K562 (cell line): ENCODE measurements around the gene SLC38A11. TPM values are rescaled to one million over a fixed set of nuclear protein-coding genes. Genes with fewer than 3 reads are reported as not detected.
"Not testable (repeated sequence)": the region's sequence is repeated elsewhere in the genome, so short reads cannot be mapped to it uniquely, and the experiment has no call there.

Experiments
- ATAC-seq: fragments of 200-7000 bp; cut with Tn5 transposase; 3 replicates; pipeline ENCODE4 v1.9.1; 2020; ENCODE audit warnings: moderate library complexity
- BruUV-seq: library from RNA; stranded (reverse); fragments of 400-500 nt; replicated peaks from 2 replicates; lab custom pipeline; 2021; lab: Mats Ljungman, UMichigan
- CTCF ChIA-PET: fragments of 300-600 bp; formaldehyde crosslinking; extraction: SDS; loops from one replicate; lab custom pipeline; 2021; ENCODE audit warnings: low intra/inter-chr PET ratio; lab: Yijun Ruan, JAX
- POLR2A ChIA-PET: fragments of 300-600, 350-650 bp; sonication (Branson Sonifier 250); formaldehyde crosslinking; extraction: SDS; loops from one replicate; lab custom pipeline; 2021; ENCODE audit warnings: antibody characterized with exemption, inconsistent platforms; lab: Yijun Ruan, JAX
- DNase-seq, 4 experiments: peaks; one replicate each; pipeline versions ENCODE4 v3.0.0 to v3.0.0-alpha.2; 2011 to 2018; ENCODE audit warnings: low spot score in 3 of 4, mixed read lengths in 3 of 4; ENCODE audit errors: extremely low read depth in 1 of 4
- FAIRE-seq: peaks from 2 replicates; lab custom pipeline; 2011; peaks lifted over from hg19 to GRCh38; lab: Jason Lieb, UNC
- H2AFZ ChIP-seq: 2 replicates; pipeline ENCODE4 v1.6.0; 2011; ENCODE audit warnings: low read depth, low read length, control low read depth, inconsistent platforms
- H3K27ac ChIP-seq: fragments of 200-600 bp; 3 replicates; pipeline ENCODE4 v1.8.0; 2011; ENCODE audit warnings: low read depth, mild to moderate bottlenecking, control low read depth, inconsistent platforms, low read length, moderate library complexity, mixed read lengths; ENCODE audit errors: extremely low read depth
- H3K27me3 ChIP-seq, 2 experiments: fragments of 300-600 bp in 1 of 2; 2 replicates in 1 of 2; 3 replicates in 1 of 2; pipeline versions ENCODE4 v1.6.0 to v1.8.0; 2011; ENCODE audit warnings: inconsistent platforms in 2 of 2, low read length in 2 of 2, mild to moderate bottlenecking in 1 of 2, mixed read lengths in 1 of 2, moderate library complexity in 1 of 2; ENCODE audit not compliant: control insufficient read depth in 2 of 2, insufficient read depth in 2 of 2
- H3K36me3 ChIP-seq: fragments of 300-600 bp; 3 replicates; pipeline ENCODE4 v1.8.0; 2011; ENCODE audit warnings: mild to moderate bottlenecking, low read length, inconsistent platforms; ENCODE audit not compliant: control insufficient read depth, insufficient read depth
- H3K4me1 ChIP-seq, 2 experiments: fragments of 200-600 bp in 1 of 2; replicated peaks in 1 of 2; 2 replicates in 1 of 2; 3 replicates in 1 of 2; pipeline versions ENCODE4 v1.5.1 to v1.8.0; 2011; ENCODE audit warnings: inconsistent platforms in 2 of 2, low read length in 2 of 2, mild to moderate bottlenecking in 1 of 2, mixed read lengths in 1 of 2, moderate library complexity in 1 of 2; ENCODE audit not compliant: control insufficient read depth in 2 of 2, insufficient read depth in 2 of 2
- H3K4me2 ChIP-seq: 2 replicates; pipeline ENCODE4 v1.6.1; 2011; ENCODE audit warnings: low read length, control low read depth, inconsistent platforms, mixed read lengths; ENCODE audit not compliant: insufficient read depth
- H3K4me3 ChIP-seq: fragments of 200-600 bp; sonication (generic), shearing (Covaris generic); 2 replicates; pipeline ENCODE4 v1.5.1; 2016; ENCODE audit warnings: control low read depth, inconsistent platforms
- H3K79me2 ChIP-seq: fragments of 200-600 bp; 3 replicates; pipeline ENCODE4 v1.8.0; 2011; ENCODE audit warnings: low read length, inconsistent platforms; ENCODE audit not compliant: control insufficient read depth, insufficient read depth
- H3K9ac ChIP-seq, 2 experiments: 2 replicates each; pipeline versions ENCODE4 v1.6.0 to v1.6.1; 2011; ENCODE audit warnings: low read depth in 2 of 2, low read length in 2 of 2, control low read depth in 1 of 2, inconsistent platforms in 1 of 2, mild to moderate bottlenecking in 1 of 2, mixed read lengths in 1 of 2; ENCODE audit not compliant: insufficient read depth in 1 of 2
- H3K9me1 ChIP-seq: one replicate; pipeline ENCODE4 v1.6.0; 2011; ENCODE audit warnings: inconsistent platforms, mild to moderate bottlenecking, low read length, moderate library complexity; ENCODE audit not compliant: control insufficient read depth, insufficient read depth
- H3K9me3 ChIP-seq: replicated peaks from 2 replicates; pipeline ENCODE4 v1.5.1; 2011; ENCODE audit warnings: low read depth, low read length, inconsistent platforms; ENCODE audit not compliant: control insufficient read depth, insufficient read depth
- H4K20me1 ChIP-seq: replicated peaks from 2 replicates; pipeline ENCODE4 v1.6.1; 2011; ENCODE audit warnings: low read length, inconsistent platforms, mixed read lengths; ENCODE audit not compliant: control insufficient read depth, insufficient read depth
- WGBS: fragments of 100-300 bp; shearing (Covaris generic); methylation state at CpG from one replicate; pipeline ENCODE4 v1.1.6; 2016; ENCODE audit warnings: low coverage, mixed read lengths; ENCODE audit not compliant: insufficient coverage; ENCODE audit errors: missing lambda C conversion rate; 5-methylcytosine and 5-hydroxymethylcytosine counted together
- in situ Hi-C: fragments of 300-500 bp; cut with MboI; formaldehyde crosslinking; loops from 4 replicates; pipeline ENCODE4 v1.15.0; 2018; ENCODE audit warnings: inconsistent platforms, mixed read lengths
- intact Hi-C: fragments of 100-400 bp; cut with micrococcal nuclease; formaldehyde crosslinking; loops from 2 replicates; pipeline ENCODE4 v1.14.2; 2022
- polyA plus RNA-seq, 8 experiments: library from polyadenylated mRNA; depleted of rRNA in 4 of 8; stranded (reverse) in 5 of 8; unstranded in 3 of 8; fragments of >200 nt; fragmentation: Nextera tagmentation in 2 of 8; fragmentation: Illumina TruSeq in 1 of 8; extraction: Ambion mirVana in 2 of 8; extraction: Trizol in 1 of 8; gene quantifications; 2 replicates each; pipeline versions ENCODE4 v1.2.1 to v1.2.3, GENCODE V29; 2011 to 2014; ENCODE audit warnings: inconsistent platforms in 1 of 8, missing spikeins in 1 of 8
- total RNA-seq, 7 experiments: library from RNA; depleted of rRNA in 6 of 7; stranded (reverse); fragments of >200 nt in 6 of 7; fragmentation: Illumina TruSeq in 2 of 7; extraction: Trizol in 2 of 7; gene quantifications; 2 replicates each; pipeline versions ENCODE4 v1.2.1 to v1.2.3, GENCODE V29; 2011 to 2021; ENCODE audit warnings: low replicate concordance in 1 of 7

SLC38A11 gene
- total and polyA plus RNA-seq, 9 of the 15 experiments (the other 6 are each of a cell fraction or from before 2014, with no cell fraction given), result not detected

- DNase-seq, H3K4me2 ChIP-seq, FAIRE-seq, H2AFZ ChIP-seq, in situ Hi-C loops, ATAC-seq, POLR2A ChIA-PET, H3K4me1 ChIP-seq, H3K27ac ChIP-seq, H4K20me1 ChIP-seq, H3K9me1 ChIP-seq, H3K9me3 ChIP-seq, BruUV-seq, H3K27me3 ChIP-seq, H3K9ac ChIP-seq, H3K4me3 ChIP-seq, H3K79me2 ChIP-seq, H3K36me3 ChIP-seq: not testable (repeated sequence)
- CTCF ChIA-PET, result interaction anchor here (1.0 kb wide), 1 partner anchor 1137 kb away, joined by 3 read pairs; the partner anchor contains the start of gene SCN1A
- intact Hi-C loops, result loop anchor here (2.0 to 10.0 kb wide), 7 partner anchors 213 to 1525 kb away; partner anchors contain the start of gene SCN3A
Measured at GRCh38 chr2:164991361-164992092, 36.2 kb upstream of the SLC38A11 start.

- intact Hi-C loops, result loop anchor here (5.0 to 10.0 kb wide), 3 partner anchors 1141 to 1426 kb away; no protein-coding TSS in a partner anchor
- POLR2A ChIA-PET, BruUV-seq: not testable (repeated sequence)
Measured at GRCh38 chr2:164990953-164991352, 35.6 kb upstream of the SLC38A11 start.

DNA sequence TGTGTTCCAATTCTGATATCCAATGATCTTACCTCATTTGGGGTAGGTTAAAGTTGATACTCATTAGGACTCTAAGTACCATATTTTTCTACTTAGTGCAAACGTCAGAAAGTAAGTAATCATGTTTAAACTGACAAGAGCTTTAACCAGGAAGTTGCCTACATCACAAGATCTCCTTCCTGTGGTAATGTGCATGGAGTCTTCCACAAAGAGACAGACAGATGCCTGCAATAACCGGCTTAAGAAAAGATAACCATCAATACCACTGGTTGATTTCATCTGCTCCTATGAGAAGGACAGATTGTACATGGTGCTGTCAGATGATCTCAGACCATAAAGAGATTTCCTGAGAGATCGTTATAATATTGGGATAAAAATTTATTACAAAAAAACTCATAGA, 33.5 kb upstream of the SLC38A11 start:
- FAIRE-seq, result peak; percentile 32
- ATAC-seq, CTCF ChIA-PET: not testable (repeated sequence)

More at GRCh38 chr2:164990953-164991352, 35.6 kb upstream of the SLC38A11 start:
- ATAC-seq, H3K9ac ChIP-seq, H3K9me1 ChIP-seq, H3K4me1 ChIP-seq, H4K20me1 ChIP-seq, H3K36me3 ChIP-seq, H3K79me2 ChIP-seq, H3K4me2 ChIP-seq, H3K4me3 ChIP-seq, H3K27me3 ChIP-seq, CTCF ChIA-PET, in situ Hi-C loops, H3K9me3 ChIP-seq, DNase-seq, H2AFZ ChIP-seq, H3K27ac ChIP-seq, FAIRE-seq: not testable (repeated sequence)

GRCh38 chr2:164986027-164986426, 30.7 kb upstream of the SLC38A11 start:
- CTCF ChIA-PET, H2AFZ ChIP-seq, H3K4me2 ChIP-seq, H3K9ac ChIP-seq, ATAC-seq, H3K4me3 ChIP-seq, H3K79me2 ChIP-seq, H3K9me3 ChIP-seq, H3K36me3 ChIP-seq, BruUV-seq, FAIRE-seq, H3K27ac ChIP-seq, intact Hi-C loops, H3K27me3 ChIP-seq, DNase-seq, H3K4me1 ChIP-seq, H4K20me1 ChIP-seq, H3K9me1 ChIP-seq, in situ Hi-C loops: not testable (repeated sequence)
- WGBS, result 0% methylated on average over 3 of the region's 3 CpGs
- POLR2A ChIA-PET, result interaction anchor here (0.7 kb wide), 1 partner anchor 67 kb away, joined by 3 read pairs; no protein-coding TSS in a partner anchor

More for the DNA sequence above, 33.5 kb upstream of the SLC38A11 start:
- H3K27me3 ChIP-seq, H3K9me3 ChIP-seq, intact Hi-C loops, H3K4me1 ChIP-seq, H3K27ac ChIP-seq, BruUV-seq, H3K9ac ChIP-seq, H4K20me1 ChIP-seq, H2AFZ ChIP-seq, H3K36me3 ChIP-seq, in situ Hi-C loops, H3K9me1 ChIP-seq, DNase-seq, H3K4me3 ChIP-seq, H3K79me2 ChIP-seq, H3K4me2 ChIP-seq, POLR2A ChIA-PET: not testable (repeated sequence)
- 2% methylated on average over 2 of the region's 3 CpGs for WGBS
